Ectodermal cell (in vitro differentiated cells): Measurements from ENCODE around the gene LYAR.

ENCODE experiments used
- H3K27ac ChIP-seq: 2 replicates; pipeline ENCODE4 v1.7.0; 2013; ENCODE audit warnings: mild to moderate bottlenecking, low read depth, low read length; ENCODE audit not compliant: insufficient read depth, poor library complexity, severe bottlenecking
- H3K27me3 ChIP-seq: 2 replicates; pipeline ENCODE4 v1.7.0; 2013; ENCODE audit warnings: mild to moderate bottlenecking, low read length; ENCODE audit not compliant: insufficient read depth, control insufficient read depth, poor library complexity, severe bottlenecking
- H3K36me3 ChIP-seq: one replicate; pipeline ENCODE4 v1.7.0; 2013; ENCODE audit warnings: low read length; ENCODE audit not compliant: control insufficient read depth, insufficient read depth
- H3K4me1 ChIP-seq: one replicate; pipeline ENCODE4 v1.7.0; 2013; ENCODE audit warnings: low read length; ENCODE audit not compliant: control insufficient read depth, insufficient read depth
- H3K4me3 ChIP-seq: 2 replicates; pipeline ENCODE4 v1.7.0; 2013; ENCODE audit warnings: low read depth, low read length, control low read depth; ENCODE audit not compliant: insufficient read depth
- H3K9me3 ChIP-seq: 2 replicates; pipeline ENCODE4 v1.7.0; 2013; ENCODE audit warnings: mild to moderate bottlenecking, low read length, moderate library complexity; ENCODE audit not compliant: control insufficient read depth
- whole genome bisulfite sequencing, 2 experiments: methylation state at CpG; one replicate each; pipeline ENCODE4 v1.1.7; 2013; ENCODE audit warnings: missing lambda C conversion rate in 2 of 2; 5-methylcytosine and 5-hydroxymethylcytosine counted together

The LYAR gene

DNA sequence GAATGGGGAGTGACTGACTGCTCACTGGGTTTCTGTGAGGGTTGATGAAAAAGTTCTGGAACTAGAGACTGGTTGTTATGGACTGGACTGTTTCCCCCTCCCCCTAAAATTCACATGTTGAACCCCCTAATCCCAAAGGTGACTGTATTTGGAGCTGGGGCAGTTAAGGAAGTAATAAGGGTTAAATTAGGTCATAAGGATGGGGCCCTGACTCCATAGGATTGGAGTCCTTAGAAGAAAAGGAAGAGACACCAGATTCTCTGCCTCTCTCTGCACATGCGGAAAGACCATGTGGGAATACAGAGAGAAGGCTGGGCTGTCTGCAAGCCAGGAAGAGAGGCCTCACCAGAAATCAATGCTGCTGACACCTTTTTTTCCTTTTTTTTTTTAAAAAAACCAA lies 38.3 kb upstream of the LYAR start:
- H3K36me3 ChIP-seq = no peaks in the 10 kb centered on the region
- no peak overlapping the region for H3K27ac ChIP-seq
- H3K27me3 ChIP-seq = no peaks in the 10 kb centered on the region
- H3K4me1 ChIP-seq = no peaks in the 10 kb centered on the region
- no peaks in the 10 kb centered on the region for H3K9me3 ChIP-seq
- 87 to 91% methylated on average over 1 of the region's 1 CpG for WGBS, 2 experiments
- H3K4me3 ChIP-seq = no peak overlapping the region

DNA sequence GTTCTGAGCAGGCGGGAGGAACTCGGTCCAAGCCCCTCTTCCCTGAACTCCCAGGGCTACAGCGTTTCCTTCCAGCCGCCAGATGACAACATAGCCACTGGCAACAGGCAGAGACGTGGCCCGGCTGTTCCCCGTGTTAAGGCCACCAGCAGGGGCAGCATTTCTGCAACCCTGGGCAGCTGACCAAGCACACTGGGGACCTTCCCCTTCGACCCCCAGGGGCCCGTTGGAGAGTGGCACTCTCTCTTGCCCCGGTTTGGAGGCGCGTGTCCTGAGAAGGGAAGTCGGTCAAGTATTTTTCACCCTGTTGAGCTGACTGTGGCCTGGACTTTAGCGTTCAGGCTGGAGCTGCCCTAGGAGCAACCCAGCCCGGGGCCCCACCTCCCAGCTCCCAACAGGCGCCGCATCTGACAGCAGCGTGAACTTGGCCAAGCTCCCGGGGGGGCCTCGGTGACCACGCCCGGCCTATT lies 37.7 kb upstream of the LYAR start:
- no peaks in the 10 kb centered on the region for H3K9me3 ChIP-seq
- H3K27me3 ChIP-seq = no peaks in the 10 kb centered on the region
- no peak overlapping the region for H3K4me3 ChIP-seq
- WGBS, 2 experiments = 44% methylated on average over 22 of the region's 22 CpGs
- H3K4me1 ChIP-seq = no peaks in the 10 kb centered on the region
- no peaks in the 10 kb centered on the region for H3K36me3 ChIP-seq
- H3K27ac ChIP-seq = no peak overlapping the region

DNA sequence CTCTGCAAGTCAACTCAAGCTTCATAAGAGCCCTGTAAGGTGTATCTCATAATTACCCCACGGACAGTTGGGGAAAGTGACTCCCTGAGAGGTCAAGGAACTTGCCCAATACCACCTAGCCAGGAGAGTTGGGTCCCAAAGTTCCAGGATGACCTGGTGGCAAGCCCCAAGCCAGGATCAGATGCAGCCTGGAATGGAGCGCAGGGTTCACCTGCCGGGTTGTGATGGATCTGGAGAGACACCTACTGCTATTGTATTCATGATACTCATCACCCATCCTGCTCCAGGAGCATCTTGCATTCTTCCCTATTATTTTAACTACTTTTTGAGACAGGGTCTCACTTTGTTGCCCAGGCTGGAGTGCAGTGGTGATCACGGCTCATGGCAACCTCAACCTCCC lies 36.2 kb upstream of the LYAR start:
- Histone ChIP-seq H3K4me1 (no peaks in the 10 kb centered on the region), H3K4me3 (no peak overlapping the region), H3K9me3 (no peaks in the 10 kb centered on the region), H3K27me3 (no peaks in the 10 kb centered on the region), H3K36me3 (peaks cover 3% of the 10 kb centered on the region), H3K27ac (no peak overlapping the region)
- WGBS, 2 experiments = 89 to 91% methylated on average over 4 of the region's 4 CpGs

DNA sequence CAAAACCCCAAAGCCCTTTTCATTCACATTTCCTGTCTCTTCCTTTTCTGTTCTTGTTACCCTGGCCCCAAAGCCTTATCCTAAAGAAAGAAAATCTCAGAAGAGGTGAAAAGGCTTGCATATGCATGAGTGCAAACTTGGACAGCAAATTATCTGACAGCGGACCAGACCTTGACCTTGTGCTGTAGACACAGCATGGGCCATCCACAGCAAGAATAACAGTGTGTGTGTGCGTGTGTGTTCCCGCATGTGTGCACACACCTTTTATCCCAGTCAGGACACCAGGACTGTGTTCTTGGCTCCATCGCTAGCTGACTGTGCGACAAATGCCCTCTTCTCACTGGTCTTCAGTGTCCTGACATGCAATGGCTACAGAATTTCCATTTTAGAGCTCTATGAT lies 35.4 kb upstream of the LYAR start:
- H3K36me3 ChIP-seq = peaks cover 4% of the 10 kb centered on the region
- H3K4me1 ChIP-seq = no peaks in the 10 kb centered on the region
- H3K9me3 ChIP-seq = no peaks in the 10 kb centered on the region
- WGBS, 2 experiments = 90 to 92% methylated on average over 5 of the region's 5 CpGs
- H3K27ac ChIP-seq = no peak overlapping the region
- no peak overlapping the region for H3K4me3 ChIP-seq
- no peaks in the 10 kb centered on the region for H3K27me3 ChIP-seq

DNA sequence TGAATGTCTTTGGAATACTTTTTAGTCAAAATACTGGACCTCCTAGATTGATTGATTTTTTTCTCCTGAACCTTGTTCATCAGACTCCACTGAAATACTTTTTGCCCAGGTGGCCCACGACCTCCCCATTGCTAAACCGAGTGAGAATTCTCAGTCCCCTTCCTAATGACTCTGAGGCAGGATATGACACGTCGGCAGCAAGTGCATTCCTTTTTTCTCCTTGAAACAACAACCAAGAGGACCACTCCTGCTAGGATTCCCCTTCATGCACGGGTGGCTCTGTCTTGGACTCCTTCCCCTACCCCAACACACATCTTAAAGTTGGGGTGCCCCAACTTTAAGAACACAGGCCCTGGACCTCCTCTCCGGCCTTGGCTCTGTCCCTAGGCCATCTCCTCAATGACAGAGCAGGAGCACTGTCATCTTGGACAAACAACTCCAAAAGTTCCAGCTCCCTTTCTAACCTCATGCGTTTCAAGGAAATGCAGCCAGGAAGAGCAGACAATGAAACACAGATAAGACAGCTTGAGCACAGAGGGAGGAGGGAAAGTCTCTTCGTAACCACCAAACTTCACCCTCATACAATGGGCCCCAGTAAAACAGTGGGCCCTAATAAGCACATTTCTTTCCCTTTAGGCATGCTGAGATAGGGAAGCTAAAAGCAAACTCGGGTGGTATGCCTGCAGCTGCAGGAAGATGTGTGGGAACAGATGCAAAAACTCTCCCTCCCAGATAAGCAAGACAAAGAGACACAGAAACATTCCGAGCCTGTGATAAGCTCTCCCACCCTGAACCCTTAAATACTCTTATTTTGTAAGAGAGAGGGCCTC lies 34.0 kb upstream of the LYAR start:
- Histone ChIP-seq H3K27ac (no peak overlapping the region), H3K36me3 (peaks cover 8% of the 10 kb centered on the region), H3K4me3 (no peak overlapping the region), H3K4me1 (no peaks in the 10 kb centered on the region), H3K27me3 (no peaks in the 10 kb centered on the region), H3K9me3 (no peaks in the 10 kb centered on the region)
- WGBS, 2 experiments = 69 to 70% methylated on average over 9 of the region's 10 CpGs

DNA sequence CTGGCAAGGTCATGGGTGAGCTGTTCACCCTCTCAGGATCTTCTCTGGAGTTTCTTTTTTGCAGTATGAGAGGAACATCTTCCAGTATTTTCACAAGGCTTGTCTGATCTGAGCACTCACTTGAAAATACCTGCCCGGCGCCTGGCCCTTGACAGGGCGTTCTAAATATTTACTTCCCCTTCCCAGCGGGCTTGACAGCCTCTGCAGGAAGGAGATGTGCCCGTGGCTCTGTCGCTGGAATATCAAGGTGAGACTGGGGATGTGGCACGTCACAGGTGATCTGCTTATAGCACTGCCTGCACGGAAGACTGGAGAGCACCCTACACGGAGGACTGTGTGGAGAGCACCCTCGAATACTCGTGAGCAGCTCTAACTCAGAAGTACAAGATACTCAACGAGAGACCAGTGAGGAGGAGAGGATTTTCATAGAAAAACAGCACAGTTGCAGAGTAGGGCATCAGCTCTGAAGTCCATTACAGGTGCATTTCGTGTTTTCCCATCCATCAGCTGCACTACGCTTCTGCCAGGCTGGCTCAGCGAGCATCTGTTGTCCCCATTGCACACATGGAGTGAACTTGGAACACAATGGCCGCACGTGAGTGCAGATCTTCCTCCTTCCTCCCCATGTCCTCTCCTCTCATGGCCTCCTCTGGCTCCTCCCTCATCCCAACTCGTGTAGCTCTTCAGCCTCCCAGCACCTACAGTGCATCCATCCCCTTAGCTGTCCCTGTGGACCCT lies 32.2 kb upstream of the LYAR start:
- WGBS, 2 experiments = 91 to 92% methylated on average over 18 of the region's 18 CpGs
- Histone ChIP-seq H3K27me3 (no peaks in the 10 kb centered on the region), H3K4me1 (no peaks in the 10 kb centered on the region), H3K4me3 (no peak overlapping the region), H3K27ac (no peak overlapping the region), H3K9me3 (no peaks in the 10 kb centered on the region), H3K36me3 (peaks cover 8% of the 10 kb centered on the region)

DNA sequence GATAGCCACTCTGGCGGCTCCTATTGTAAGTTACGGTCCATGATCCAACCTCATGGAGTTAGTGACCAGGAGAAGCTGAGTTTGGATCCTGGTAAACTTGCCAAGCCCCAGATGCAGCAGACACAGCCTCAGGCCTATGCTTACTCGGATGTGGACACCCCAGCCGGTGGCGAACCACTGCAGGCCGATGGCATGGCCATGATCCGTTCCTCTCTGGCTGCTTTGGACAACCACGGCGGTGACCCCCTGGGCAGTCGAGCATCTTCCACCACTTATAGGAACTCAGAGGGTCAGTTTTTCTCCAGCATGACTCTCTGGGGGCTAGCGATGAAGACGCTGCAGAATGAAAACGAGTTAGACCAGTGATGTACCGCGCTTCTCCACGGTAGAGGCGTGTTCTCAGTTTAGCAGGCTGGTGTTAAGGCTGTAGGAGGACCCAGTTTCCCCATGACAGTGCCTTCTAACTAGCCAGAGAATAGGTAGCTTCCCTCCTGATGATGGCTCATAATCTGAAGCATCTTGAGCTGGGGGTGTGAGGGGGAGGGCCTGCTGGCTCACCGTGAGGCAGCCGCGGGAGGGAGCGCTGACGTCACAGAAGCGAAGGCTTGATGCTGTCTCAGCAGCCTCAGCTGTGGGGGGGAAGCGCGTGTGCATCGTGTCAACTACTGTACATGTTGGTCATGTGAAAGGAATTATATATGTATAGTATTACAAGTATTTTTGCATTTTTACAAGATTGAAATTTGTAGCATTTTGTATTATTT lies 31.2 kb upstream of the LYAR start:
- no peaks in the 10 kb centered on the region for H3K27me3 ChIP-seq
- H3K4me3 ChIP-seq = no peak overlapping the region
- H3K36me3 ChIP-seq = peaks cover 8% of the 10 kb centered on the region
- no peaks in the 10 kb centered on the region for H3K4me1 ChIP-seq
- H3K9me3 ChIP-seq = no peaks in the 10 kb centered on the region
- 96 to 98% methylated on average over 26 of the region's 26 CpGs for WGBS, 2 experiments
- H3K27ac ChIP-seq = no peak overlapping the region

DNA sequence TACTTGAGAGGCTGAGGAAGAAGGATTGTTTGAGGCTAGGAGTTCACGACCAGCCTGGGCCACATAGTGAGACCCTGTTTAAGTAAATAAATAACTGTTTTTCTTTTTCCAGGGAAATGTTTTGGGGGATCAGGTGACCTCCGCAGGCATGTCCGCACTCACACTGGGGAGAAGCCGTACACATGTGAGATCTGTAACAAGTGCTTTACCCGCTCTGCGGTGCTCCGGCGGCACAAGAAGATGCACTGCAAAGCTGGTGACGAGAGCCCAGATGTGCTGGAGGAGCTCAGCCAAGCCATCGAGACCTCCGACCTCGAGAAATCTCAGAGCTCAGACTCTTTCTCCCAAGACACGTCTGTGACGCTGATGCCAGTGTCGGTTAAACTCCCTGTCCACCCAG lies 30.6 kb upstream of the LYAR start:
- 94 to 96% methylated on average over 15 of the region's 15 CpGs for WGBS, 2 experiments
- H3K9me3 ChIP-seq = no peaks in the 10 kb centered on the region
- peaks cover 8% of the 10 kb centered on the region for H3K36me3 ChIP-seq
- H3K4me3 ChIP-seq = no peak overlapping the region
- no peak overlapping the region for H3K27ac ChIP-seq
- no peaks in the 10 kb centered on the region for H3K27me3 ChIP-seq
- H3K4me1 ChIP-seq = no peaks in the 10 kb centered on the region

DNA sequence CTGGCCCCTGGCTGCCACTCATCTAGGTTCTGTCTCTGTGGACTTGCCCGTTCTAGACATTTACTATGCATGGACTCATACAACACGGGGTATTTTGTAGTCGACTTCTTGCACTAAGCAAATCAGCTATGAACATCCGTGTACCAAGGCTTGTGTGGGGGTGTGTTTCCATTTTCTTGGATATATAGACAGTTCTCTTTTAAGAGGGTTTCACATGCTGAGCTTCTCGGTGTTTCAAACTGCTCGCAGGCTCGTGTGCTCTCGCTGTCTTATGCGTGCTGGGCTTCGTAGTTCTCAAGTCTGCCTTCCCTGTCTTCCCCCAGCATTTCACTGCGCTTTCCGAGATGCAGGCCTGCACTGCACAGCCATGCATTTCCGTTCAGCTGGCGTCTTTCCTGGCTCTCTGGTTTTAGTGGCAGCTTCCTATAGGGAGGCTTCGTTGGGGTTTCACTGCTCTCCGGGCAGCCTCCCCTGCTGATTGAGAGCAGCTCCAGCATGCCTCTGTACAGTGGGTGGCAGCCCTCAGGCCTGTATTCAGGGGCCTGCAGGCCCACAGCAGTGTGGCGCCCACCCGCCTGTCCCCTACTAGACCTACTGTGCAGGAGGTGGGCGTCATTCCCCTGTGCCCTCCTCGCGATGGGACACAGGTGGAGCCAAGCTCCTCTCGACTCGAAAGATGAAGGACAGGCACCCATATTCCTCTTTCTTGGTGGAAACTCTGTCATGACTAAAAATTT lies 27.7 kb upstream of the LYAR start:
- Histone ChIP-seq H3K36me3 (peaks cover 12% of the 10 kb centered on the region), H3K4me3 (no peak overlapping the region), H3K27me3 (no peaks in the 10 kb centered on the region), H3K4me1 (no peaks in the 10 kb centered on the region), H3K9me3 (no peaks in the 10 kb centered on the region), H3K27ac (no peak overlapping the region)
- WGBS, 2 experiments = 89 to 90% methylated on average over 23 of the region's 23 CpGs
